ENCODE results near the gene F2.

F2 gene

DNA sequence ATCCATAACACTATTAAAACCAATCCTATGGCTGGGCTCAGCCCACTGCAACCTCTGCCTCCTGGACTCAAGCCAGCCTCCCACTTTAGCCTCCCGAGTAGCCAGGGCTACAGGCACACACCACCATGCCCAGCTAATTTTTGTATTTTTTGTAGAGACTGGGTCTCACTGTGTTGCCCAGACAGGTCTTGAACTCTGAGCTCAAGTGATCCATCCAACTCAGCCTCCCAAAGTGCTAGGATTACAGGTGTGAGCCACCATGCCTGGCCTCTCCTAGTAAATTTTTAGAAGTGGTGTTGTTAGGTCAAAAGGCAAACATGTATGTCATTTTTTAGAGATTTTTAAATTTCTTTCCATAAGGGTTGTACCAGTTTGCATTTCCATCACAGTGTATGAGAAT, 14.2 kb downstream of the F2 start:
- no peak overlapping the region for H3K4me3 ChIP-seq (ENCODE audit: low read length)
- DNase-seq (ENCODE audit: low read depth), result no peak
- TF ChIP-seq, protein P1, sequence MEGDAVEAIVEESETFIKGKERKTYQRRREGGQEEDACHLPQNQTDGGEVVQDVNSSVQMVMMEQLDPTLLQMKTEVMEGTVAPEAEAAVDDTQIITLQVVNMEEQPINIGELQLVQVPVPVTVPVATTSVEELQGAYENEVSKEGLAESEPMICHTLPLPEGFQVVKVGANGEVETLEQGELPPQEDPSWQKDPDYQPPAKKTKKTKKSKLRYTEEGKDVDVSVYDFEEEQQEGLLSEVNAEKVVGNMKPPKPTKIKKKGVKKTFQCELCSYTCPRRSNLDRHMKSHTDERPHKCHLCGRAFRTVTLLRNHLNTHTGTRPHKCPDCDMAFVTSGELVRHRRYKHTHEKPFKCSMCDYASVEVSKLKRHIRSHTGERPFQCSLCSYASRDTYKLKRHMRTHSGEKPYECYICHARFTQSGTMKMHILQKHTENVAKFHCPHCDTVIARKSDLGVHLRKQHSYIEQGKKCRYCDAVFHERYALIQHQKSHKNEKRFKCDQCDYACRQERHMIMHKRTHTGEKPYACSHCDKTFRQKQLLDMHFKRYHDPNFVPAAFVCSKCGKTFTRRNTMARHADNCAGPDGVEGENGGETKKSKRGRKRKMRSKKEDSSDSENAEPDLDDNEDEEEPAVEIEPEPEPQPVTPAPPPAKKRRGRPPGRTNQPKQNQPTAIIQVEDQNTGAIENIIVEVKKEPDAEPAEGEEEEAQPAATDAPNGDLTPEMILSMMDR (IDR thresholded peaks at IDR 0.05; ENCODE audit: insufficient read depth, low read depth, low read length, missing control alignments), result no peak

DNA sequence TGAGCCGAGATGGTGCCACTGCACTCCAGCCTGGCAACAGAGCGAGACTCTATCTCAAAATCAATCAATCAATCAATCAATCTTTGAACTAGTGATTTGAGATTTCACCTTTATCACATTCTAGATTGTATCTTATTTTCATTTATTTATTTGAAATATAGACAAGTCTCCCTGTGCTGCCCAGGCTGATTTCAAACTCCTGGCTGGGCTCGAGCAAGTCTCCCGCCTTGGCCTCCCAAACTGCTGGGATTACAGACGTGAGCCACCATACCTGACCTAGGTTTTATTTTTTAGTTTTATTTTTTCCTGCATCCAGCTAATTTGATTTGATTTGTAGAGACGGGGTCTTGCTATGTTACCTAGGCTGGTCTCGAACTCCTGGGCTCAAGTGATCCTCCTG, 17.1 kb downstream of the F2 start:
- H3K4me3 ChIP-seq (ENCODE audit: low read length), result no peak overlapping the region
- TF ChIP-seq, protein P1 (IDR thresholded peaks at IDR 0.05; ENCODE audit: insufficient read depth, low read depth, low read length, missing control alignments), result no peak
- no peak for DNase-seq (ENCODE audit: low read depth)

DNA sequence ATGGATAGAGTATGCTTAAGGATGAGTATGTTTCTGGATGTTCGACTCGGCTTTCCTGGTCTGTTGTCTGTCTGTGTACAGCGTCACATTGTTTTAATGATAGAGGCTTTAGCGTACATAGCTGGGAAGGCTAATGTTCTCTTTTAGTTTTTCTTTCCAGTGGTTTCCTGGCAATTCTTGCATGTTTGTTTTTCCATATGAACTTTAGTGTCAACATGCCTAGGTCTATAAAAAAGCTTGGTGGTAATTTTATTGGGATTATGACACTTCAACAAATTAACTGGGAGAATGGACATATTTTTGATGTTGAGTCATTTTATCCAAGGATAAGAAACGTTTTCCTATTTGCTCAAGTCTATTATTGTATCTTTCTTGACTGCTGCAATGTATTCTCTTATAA, 17.6 kb downstream of the F2 start:
- DNase-seq (ENCODE audit: low read depth), result no peak
- TF ChIP-seq, protein P1 (IDR thresholded peaks at IDR 0.05; ENCODE audit: insufficient read depth, low read depth, low read length, missing control alignments), result no peak
- no peak overlapping the region for H3K4me3 ChIP-seq (ENCODE audit: low read length)

DNA sequence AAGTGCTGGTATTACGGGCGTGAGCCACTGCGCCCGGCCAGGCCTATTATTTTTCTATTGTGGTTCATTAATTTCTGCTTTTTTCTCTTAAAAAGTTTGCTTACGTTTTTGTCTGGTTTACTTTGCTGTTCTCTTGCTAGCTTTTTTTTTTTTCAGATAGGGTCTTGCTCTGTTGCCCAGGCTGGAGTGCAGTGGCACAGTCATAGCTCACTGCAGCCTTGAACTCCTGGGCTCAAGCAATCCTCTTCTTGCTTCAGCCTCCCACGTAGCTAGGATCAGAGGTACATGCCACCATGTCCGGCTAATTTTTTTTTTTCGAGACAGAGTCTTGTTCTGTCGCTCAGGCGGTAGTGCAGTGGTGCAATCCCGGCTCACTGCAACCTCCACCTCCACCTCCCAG, 18.7 kb downstream of the F2 start:
- DNase-seq (ENCODE audit: low read depth), result no peak
- TF ChIP-seq, protein P1 (IDR thresholded peaks at IDR 0.05; ENCODE audit: insufficient read depth, low read depth, low read length, missing control alignments), result no peak
- no peak overlapping the region for H3K4me3 ChIP-seq (ENCODE audit: low read length)

DNA sequence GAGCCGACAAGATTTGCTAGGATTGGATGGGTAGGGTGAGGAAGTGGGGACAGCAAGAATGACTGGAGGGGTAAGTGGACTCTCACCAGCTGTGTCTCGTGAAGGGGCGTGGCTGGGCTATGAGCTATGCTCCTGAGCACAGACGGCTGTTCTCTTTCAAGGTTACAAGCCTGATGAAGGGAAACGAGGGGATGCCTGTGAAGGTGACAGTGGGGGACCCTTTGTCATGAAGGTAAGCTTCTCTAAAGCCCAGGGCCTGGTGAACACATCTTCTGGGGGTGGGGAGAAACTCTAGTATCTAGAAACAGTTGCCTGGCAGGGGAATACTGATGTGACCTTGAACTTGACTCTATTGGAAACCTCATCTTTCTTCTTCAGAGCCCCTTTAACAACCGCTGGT, 19.9 kb downstream of the F2 start:
- TF ChIP-seq, protein P1 (IDR thresholded peaks at IDR 0.05; ENCODE audit: insufficient read depth, low read depth, low read length, missing control alignments), result no peak
- H3K4me3 ChIP-seq (ENCODE audit: low read length), result no peak overlapping the region
- DNase-seq (ENCODE audit: low read depth), result no peak

DNA sequence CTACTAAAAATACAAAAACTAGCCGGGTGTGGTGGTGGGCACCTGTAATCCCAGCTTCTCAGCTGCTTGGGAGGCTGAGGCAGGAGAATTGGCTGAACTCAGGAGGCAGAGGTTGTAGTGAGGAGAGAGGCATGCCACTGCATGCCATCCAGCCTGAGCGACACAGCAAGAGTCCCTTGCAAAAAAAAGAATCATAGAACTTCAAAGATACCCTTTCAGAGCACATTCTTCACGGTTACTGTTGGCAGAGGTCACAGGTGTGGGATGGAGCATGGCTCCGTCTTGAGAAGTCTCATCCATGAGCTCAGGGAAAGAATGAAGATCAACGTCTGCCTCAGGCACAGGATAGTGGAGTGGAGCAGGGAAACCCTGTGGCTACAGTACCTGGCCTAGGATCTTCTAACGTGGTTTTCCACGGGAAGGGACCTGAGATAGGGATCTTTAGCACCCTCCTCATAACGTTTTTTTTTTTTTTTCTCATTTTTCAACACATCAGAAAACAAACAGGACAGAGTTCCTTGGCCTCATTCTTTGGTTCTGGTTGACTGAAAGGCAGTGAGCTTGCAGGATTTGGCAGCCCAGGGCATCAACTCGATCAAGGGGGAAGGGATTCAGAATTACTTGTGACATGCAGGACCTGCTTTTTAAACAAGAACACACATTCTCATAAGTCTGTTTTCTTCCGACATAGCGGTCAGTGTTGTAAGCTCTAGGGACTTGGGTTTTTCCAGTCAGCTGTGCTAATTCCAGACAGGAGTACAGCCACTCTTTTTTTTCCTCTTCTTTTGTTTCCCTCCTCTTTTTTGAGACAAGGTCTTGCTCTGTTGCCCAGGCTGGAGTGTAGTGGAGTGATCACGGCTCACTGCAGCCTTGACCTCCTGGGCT, 22.8 kb downstream of the F2 start:
- no peak overlapping the region for H3K4me3 ChIP-seq (ENCODE audit: low read length)
- DNase-seq (ENCODE audit: low read depth), result no peak

More for the DNA sequence above, 22.8 kb downstream of the F2 start:
- TF ChIP-seq, protein P1 (IDR thresholded peaks at IDR 0.05; ENCODE audit: insufficient read depth, low read depth, low read length, missing control alignments), result no peak
